ENCODE results near the gene ZNF117.
A peak's percentile ranks its signal among the peaks of the same experiment; 100 is the strongest.

ZNF117 gene

GRCh38 chr7:65006094-65006992 lies 15.5 kb upstream of the ZNF117 start, which contains the start of gene ERV3-1:
Gene ERV3-1 (minus strand): TSS chr7:65006687. CDS start chr7:64993026, 13,661 bp downstream.
- DNase-seq (ENCODE audit: low read depth), result peak; percentile 91
- TF ChIP-seq CTCF (conservative IDR thresholded peaks at IDR 0.05; ENCODE audit: low read depth, low read length), result no peak
- peak within 1 kb of the TSS; percentile 90 for H3K4me3 ChIP-seq (ENCODE audit: low read length)

GRCh38 chr7:65004575-65004974 lies 13.7 kb upstream of the ZNF117 start:
- no peak for TF ChIP-seq CTCF (conservative IDR thresholded peaks at IDR 0.05; ENCODE audit: low read depth, low read length)
- no peak for DNase-seq (ENCODE audit: low read depth)
- peak overlapping the region; percentile 90 for H3K4me3 ChIP-seq (ENCODE audit: low read length)

GRCh38 chr7:65002972-65003585 lies 12.2 kb upstream of the ZNF117 start:
- H3K4me3 ChIP-seq (ENCODE audit: low read length), result no peak overlapping the region
- DNase-seq (ENCODE audit: low read depth), result no peak
- TF ChIP-seq CTCF (conservative IDR thresholded peaks at IDR 0.05; ENCODE audit: low read depth, low read length), result no peak

GRCh38 chr7:65001291-65001814 lies 10.5 kb upstream of the ZNF117 start:
- no peak for TF ChIP-seq CTCF (conservative IDR thresholded peaks at IDR 0.05; ENCODE audit: low read depth, low read length)

GRCh38 chr7:64999165-65000004 lies 8.5 kb upstream of the ZNF117 start:
- H3K4me3 ChIP-seq (ENCODE audit: low read length), result no peak overlapping the region
- peak; percentile 79 for DNase-seq (ENCODE audit: low read depth)
- TF ChIP-seq CTCF (conservative IDR thresholded peaks at IDR 0.05; ENCODE audit: low read depth, low read length), result no peak

More at GRCh38 chr7:65001291-65001814, 10.5 kb upstream of the ZNF117 start:
- H3K4me3 ChIP-seq (ENCODE audit: low read length), result no peak overlapping the region
- no peak for DNase-seq (ENCODE audit: low read depth)

- no peak for DNase-seq (ENCODE audit: low read depth)
- no peak overlapping the region for H3K4me3 ChIP-seq (ENCODE audit: low read length)
- TF ChIP-seq CTCF (conservative IDR thresholded peaks at IDR 0.05; ENCODE audit: low read depth, low read length), result no peak
These were observed 8.0 kb upstream of the ZNF117 start for GRCh38 chr7:64998865-64999164.

Data from retinal pigment epithelial cell (primary cell).